Trophoblast cell (in vitro differentiated cells and primary cell): ENCODE data around the gene SOX11.

Experiments used
- DNase-seq, 2 donors: peaks; one replicate each; pipeline ENCODE4 v3.0.0-alpha.2; 2016
- H2AFZ ChIP-seq: 2 replicates; pipeline ENCODE4 v1.6.1; 2013; ENCODE audit warnings: low read length, moderate library complexity, mild to moderate bottlenecking; ENCODE audit not compliant: insufficient read depth, poor library complexity
- H2AK5ac ChIP-seq: 2 replicates; pipeline ENCODE4 v1.6.1; 2013; ENCODE audit warnings: mild to moderate bottlenecking, low read length
- H2BK120ac ChIP-seq: 2 replicates; pipeline ENCODE4 v1.6.1; 2013; ENCODE audit warnings: low read length, mild to moderate bottlenecking, moderate library complexity; ENCODE audit not compliant: insufficient read depth, poor library complexity
- H2BK12ac ChIP-seq: 2 replicates; pipeline ENCODE4 v1.6.1; 2013; ENCODE audit warnings: mild to moderate bottlenecking, low read length, moderate library complexity
- H2BK5ac ChIP-seq: 2 replicates; pipeline ENCODE4 v1.6.1; 2013; ENCODE audit warnings: low read length, low read depth, moderate library complexity, mild to moderate bottlenecking; ENCODE audit not compliant: poor library complexity
- H3K14ac ChIP-seq: 2 replicates; pipeline ENCODE4 v1.6.1; 2013; ENCODE audit warnings: mild to moderate bottlenecking, low read length
- H3K18ac ChIP-seq: 2 replicates; pipeline ENCODE4 v1.6.1; 2013; ENCODE audit warnings: mild to moderate bottlenecking, low read length
- H3K23ac ChIP-seq: 2 replicates; pipeline ENCODE4 v1.6.1; 2013; ENCODE audit warnings: low read length
- H3K27ac ChIP-seq: 2 replicates; pipeline ENCODE4 v1.5.1; 2013; ENCODE audit warnings: low read depth, mild to moderate bottlenecking, inconsistent platforms, low read length, moderate library complexity
- H3K27me3 ChIP-seq: 2 replicates; pipeline ENCODE4 v1.6.1; 2013; ENCODE audit warnings: inconsistent platforms, mild to moderate bottlenecking, low read length, moderate library complexity; ENCODE audit not compliant: insufficient read depth
- H3K36me3 ChIP-seq, 2 experiments: 1 replicate in 1 of 2; 2 replicates in 1 of 2; pipeline ENCODE4 v1.6.1; 2013; ENCODE audit warnings: low read length in 2 of 2, mild to moderate bottlenecking in 2 of 2, moderate library complexity in 1 of 2; ENCODE audit not compliant: insufficient read depth in 2 of 2, control insufficient read depth in 1 of 2
- H3K4ac ChIP-seq: 2 replicates; pipeline ENCODE4 v1.6.1; 2013; ENCODE audit warnings: low read depth, mild to moderate bottlenecking, low read length, moderate library complexity
- H3K4me1 ChIP-seq, 2 experiments: 1 replicate in 1 of 2; 2 replicates in 1 of 2; pipeline ENCODE4 v1.6.1; 2013; ENCODE audit warnings: low read length in 2 of 2, mild to moderate bottlenecking in 2 of 2, moderate library complexity in 1 of 2; ENCODE audit not compliant: insufficient read depth in 2 of 2, control insufficient read depth in 1 of 2
- H3K4me2 ChIP-seq: 2 replicates; pipeline ENCODE4 v1.6.1; 2013; ENCODE audit warnings: inconsistent platforms, mild to moderate bottlenecking, low read length, moderate library complexity
- H3K4me3 ChIP-seq: 2 replicates; pipeline ENCODE4 v1.5.1; 2013; ENCODE audit warnings: mild to moderate bottlenecking, low read depth, low read length, inconsistent platforms
- H3K79me1 ChIP-seq: one replicate; pipeline ENCODE4 v1.6.1; 2013; ENCODE audit warnings: low read length
- H3K79me2 ChIP-seq: 2 replicates; pipeline ENCODE4 v1.6.1; 2013; ENCODE audit warnings: low read length, mild to moderate bottlenecking; ENCODE audit not compliant: control insufficient read depth, insufficient read depth, poor library complexity
- H3K9ac ChIP-seq: 2 replicates; pipeline ENCODE4 v1.6.1; 2013; ENCODE audit warnings: mild to moderate bottlenecking, low read length
- H3K9me3 ChIP-seq: 2 replicates; pipeline ENCODE4 v1.6.1; 2013; ENCODE audit warnings: low read depth, mild to moderate bottlenecking, control low read depth, inconsistent platforms, low read length; ENCODE audit not compliant: insufficient read depth
- H4K12ac ChIP-seq: 2 replicates; pipeline ENCODE4 v1.6.1; 2013; ENCODE audit warnings: low read depth, mild to moderate bottlenecking, low read length, moderate library complexity
- H4K8ac ChIP-seq: 2 replicates; pipeline ENCODE4 v1.6.1; 2013; ENCODE audit warnings: low read depth, mild to moderate bottlenecking, low read length, moderate library complexity
- H4K91ac ChIP-seq: one replicate; pipeline ENCODE4 v1.6.1; 2013; ENCODE audit warnings: low read depth, mild to moderate bottlenecking, low read length, moderate library complexity
- WGBS: extraction: QIAGEN DNeasy Blood & Tissue Kit; methylation state at CpG from one replicate; pipeline ENCODE4 v1.1.7; 2013; ENCODE audit warnings: missing lambda C conversion rate; ENCODE audit not compliant: insufficient read length, insufficient coverage; ENCODE audit errors: extremely low coverage; 5-methylcytosine and 5-hydroxymethylcytosine counted together

The SOX11 gene

GRCh38 chr2:5734859-5735520 is 42.8 kb downstream of the SOX11 start:
- H3K23ac ChIP-seq, result no peak overlapping the region
- no peak overlapping the region for H4K91ac ChIP-seq
- H3K14ac ChIP-seq, result no peak overlapping the region
- no peak overlapping the region for H2AFZ ChIP-seq
- H3K9ac ChIP-seq, result no peak overlapping the region
- H3K36me3 ChIP-seq, result no peaks in the 10 kb centered on the region
- no peaks in the 10 kb centered on the region for H3K9me3 ChIP-seq
- no peak overlapping the region for H3K4ac ChIP-seq
- H3K4me2 ChIP-seq, result no peak overlapping the region
- no peak overlapping the region for H3K4me3 ChIP-seq
- no peaks in the 10 kb centered on the region for H3K27me3 ChIP-seq
- peaks cover 2% of the 10 kb centered on the region for H3K79me1 ChIP-seq
- H3K79me2 ChIP-seq, result no peaks in the 10 kb centered on the region
- no peak overlapping the region for H2BK5ac ChIP-seq
- H2BK12ac ChIP-seq, result no peak overlapping the region
- H2BK120ac ChIP-seq, result no peak overlapping the region
- peak; percentile 54 to 74 for DNase-seq
- no peak overlapping the region for H4K12ac ChIP-seq
- H2AK5ac ChIP-seq, result peak overlapping the region; percentile 30
- H3K18ac ChIP-seq, result peak overlapping the region; percentile 16
- H4K8ac ChIP-seq, result no peak overlapping the region
- H3K4me1 ChIP-seq, result peaks cover 3 to 7% of the 10 kb centered on the region in 2 experiments
- no CpG with 5 or more reads among the region's 15 CpGs for WGBS
- no peak overlapping the region for H3K27ac ChIP-seq

GRCh38 chr2:5735521-5735861 is 43.3 kb downstream of the SOX11 start:
- H2BK120ac ChIP-seq, result no peak overlapping the region
- H3K18ac ChIP-seq, result no peak overlapping the region
- H3K4ac ChIP-seq, result no peak overlapping the region
- H3K23ac ChIP-seq, result no peak overlapping the region
- no peaks in the 10 kb centered on the region for H3K9me3 ChIP-seq
- peaks cover 1 to 4% of the 10 kb centered on the region in 2 experiments for H3K4me1 ChIP-seq
- no peak overlapping the region for H3K27ac ChIP-seq
- H3K14ac ChIP-seq, result no peak overlapping the region
- no peak overlapping the region for H3K4me3 ChIP-seq
- H3K79me1 ChIP-seq, result peaks cover 2% of the 10 kb centered on the region
- no peaks in the 10 kb centered on the region for H3K79me2 ChIP-seq
- H2BK5ac ChIP-seq, result no peak overlapping the region
- H4K91ac ChIP-seq, result no peak overlapping the region
- no peak overlapping the region for H2AFZ ChIP-seq
- H3K27me3 ChIP-seq, result no peaks in the 10 kb centered on the region
- no peak overlapping the region for H2BK12ac ChIP-seq
- DNase-seq, result no peak
- H3K36me3 ChIP-seq, result no peaks in the 10 kb centered on the region
- no CpG with 5 or more reads among the region's 6 CpGs for WGBS
- H4K12ac ChIP-seq, result no peak overlapping the region
- no peak overlapping the region for H2AK5ac ChIP-seq
- no peak overlapping the region for H3K4me2 ChIP-seq
- H4K8ac ChIP-seq, result no peak overlapping the region
- H3K9ac ChIP-seq, result no peak overlapping the region

DNA sequence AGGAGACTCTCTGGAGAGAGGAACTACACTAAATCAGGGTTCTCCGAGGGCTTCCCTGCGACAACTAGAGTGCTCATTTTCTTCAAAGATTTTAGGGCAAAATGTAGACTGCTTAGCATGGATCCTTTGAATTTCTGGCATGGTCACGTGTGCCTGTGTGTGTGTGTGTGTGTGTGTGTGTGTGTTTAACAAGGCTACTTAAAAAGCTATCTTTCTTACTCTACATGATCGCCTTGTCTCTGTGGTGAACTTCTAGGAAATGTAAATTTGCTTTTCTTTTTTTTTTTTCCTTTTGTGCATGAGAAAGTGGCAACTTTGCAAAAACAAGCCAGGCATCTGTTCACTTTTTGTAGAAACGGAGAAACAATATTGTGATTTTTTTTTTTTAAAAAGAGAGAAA is 43.9 kb downstream of the SOX11 start:
- no peak overlapping the region for H3K18ac ChIP-seq
- no peak overlapping the region for H3K9ac ChIP-seq
- no CpG with 5 or more reads among the region's 5 CpGs for WGBS
- no peaks in the 10 kb centered on the region for H3K9me3 ChIP-seq
- H3K27me3 ChIP-seq, result no peaks in the 10 kb centered on the region
- H3K4me2 ChIP-seq, result no peak overlapping the region
- no peak overlapping the region for H2AFZ ChIP-seq
- H3K79me2 ChIP-seq, result no peaks in the 10 kb centered on the region
- peaks cover 2% of the 10 kb centered on the region for H3K79me1 ChIP-seq
- no peak overlapping the region for H2BK12ac ChIP-seq
- H4K12ac ChIP-seq, result no peak overlapping the region
- no peak overlapping the region for H2BK5ac ChIP-seq
- H3K4ac ChIP-seq, result no peak overlapping the region
- peaks cover 0 to 3% of the 10 kb centered on the region in 2 experiments for H3K4me1 ChIP-seq
- no peak overlapping the region for H2AK5ac ChIP-seq
- H3K23ac ChIP-seq, result no peak overlapping the region
- H2BK120ac ChIP-seq, result no peak overlapping the region
- no peak for DNase-seq
- no peaks in the 10 kb centered on the region for H3K36me3 ChIP-seq
- no peak overlapping the region for H3K4me3 ChIP-seq
- H4K8ac ChIP-seq, result no peak overlapping the region
- H4K91ac ChIP-seq, result no peak overlapping the region
- no peak overlapping the region for H3K27ac ChIP-seq
- no peak overlapping the region for H3K14ac ChIP-seq

DNA sequence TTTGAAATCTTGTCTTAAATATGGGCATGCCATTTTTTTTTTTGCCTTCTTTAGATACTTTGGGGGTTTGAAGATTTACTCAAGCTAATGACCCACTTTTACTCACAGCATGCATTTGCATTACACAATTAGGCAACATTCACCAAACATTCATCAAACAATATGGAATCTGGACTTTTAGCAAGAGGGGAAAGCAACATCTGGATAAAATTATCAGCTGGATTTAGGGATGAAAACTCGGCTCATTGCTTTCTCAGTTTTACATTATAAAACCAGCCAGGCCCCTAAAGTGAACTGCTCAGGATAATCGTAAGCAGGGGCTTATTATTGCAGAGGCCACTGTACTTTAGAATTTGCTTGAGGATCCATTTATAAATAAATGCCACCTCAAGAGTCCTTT is 44.7 kb downstream of the SOX11 start:
- H3K27me3 ChIP-seq, result no peaks in the 10 kb centered on the region
- DNase-seq, result no peak
- no CpG with 5 or more reads among the region's 2 CpGs for WGBS

More for the DNA sequence above, 44.7 kb downstream of the SOX11 start:
- Histone ChIP-seq H3K23ac (no peak overlapping the region), H4K12ac (no peak overlapping the region), H2AK5ac (no peak overlapping the region), H3K14ac (no peak overlapping the region), H3K79me1 (peaks cover 2% of the 10 kb centered on the region), H4K91ac (no peak overlapping the region), H3K4me3 (no peak overlapping the region), H2BK5ac (no peak overlapping the region), H3K79me2 (no peaks in the 10 kb centered on the region), H3K4ac (no peak overlapping the region), H2AFZ (no peak overlapping the region), H2BK12ac (no peak overlapping the region), H3K4me2 (no peak overlapping the region), H3K9ac (no peak overlapping the region), H2BK120ac (no peak overlapping the region), H3K18ac (no peak overlapping the region), H3K4me1 (peaks cover 0 to 3% of the 10 kb centered on the region in 2 experiments), H3K9me3 (no peaks in the 10 kb centered on the region), H4K8ac (no peak overlapping the region), H3K27ac (no peak overlapping the region), H3K36me3 (no peaks in the 10 kb centered on the region)
